Breast epithelium (tissue), 3 donors: ENCODE results near the gene RRP1.

Experiments
- CTCF ChIP-seq, 3 donors: fragments of 450-650 bp; IDR thresholded peaks; one replicate each; pipeline ENCODE4 v1.5.1; 2016 to 2017; ENCODE audit warnings: antibody characterized with exemption in 3 of 3, mild to moderate bottlenecking in 3 of 3, moderate library complexity in 3 of 3
- POLR2A ChIP-seq: fragments of 450-650 bp; IDR thresholded peaks from one replicate; pipeline ENCODE4 v1.6.1; 2016; ENCODE audit warnings: antibody characterized with exemption, mild to moderate bottlenecking, moderate library complexity

- TF ChIP-seq CTCF (IDR thresholded peaks at IDR 0.05) (no peak), POLR2A (no peak)
Observed at GRCh38 chr21:43845386-43845785, 56.0 kb downstream of the RRP1 start.
